Activated CD4-positive, CD25-positive, alpha-beta regulatory T cell treated with anti-CD3 and anti-CD28 coated beads, Interleukin-2, amount 50 U/mL, for 24 hours (primary cell): Measurements from ENCODE around the gene AFAP1.

Experiments
- ATAC-seq, 2 donors: fragments of 150-1000 bp; cut with Tn5 transposase; one replicate each; pipeline ENCODE4 v1.10.0; 2021; ENCODE audit warnings: mild to moderate bottlenecking in 1 of 2, moderate library complexity in 1 of 2

Gene AFAP1

DNA sequence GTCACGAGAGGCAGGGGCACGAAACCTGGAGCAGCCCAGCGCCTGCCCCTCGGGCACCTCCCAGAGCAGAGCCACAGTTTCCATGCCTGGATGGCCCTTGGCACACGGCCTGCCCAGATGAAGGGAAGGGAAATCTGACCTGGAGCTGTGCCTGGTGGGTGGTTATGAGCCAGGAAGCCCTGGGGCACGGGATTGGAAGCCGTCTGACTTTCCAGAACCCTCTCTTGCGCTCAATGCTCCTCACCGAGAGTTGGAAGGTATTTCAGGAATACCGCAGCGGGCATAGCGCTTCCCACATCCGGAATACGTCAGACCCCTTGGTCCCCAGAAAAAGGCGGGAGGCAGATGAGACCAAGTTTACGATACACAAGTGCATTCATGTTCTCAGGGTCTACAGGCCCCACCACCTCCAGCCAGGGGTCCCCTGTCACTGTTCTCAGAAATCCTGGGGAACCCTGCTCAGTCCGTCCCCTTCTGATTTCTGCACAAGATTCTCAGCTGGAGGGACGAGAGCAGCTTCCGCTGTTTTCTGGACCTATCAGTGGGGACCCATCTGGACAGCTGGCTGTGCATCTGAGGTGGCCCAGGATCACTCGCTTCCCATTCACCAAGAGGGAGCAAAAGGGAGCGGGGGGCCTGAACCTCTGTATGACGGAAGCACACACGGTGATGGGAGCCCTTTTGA lies 172.9 kb downstream of the AFAP1 start:
- ATAC-seq: no peak

DNA sequence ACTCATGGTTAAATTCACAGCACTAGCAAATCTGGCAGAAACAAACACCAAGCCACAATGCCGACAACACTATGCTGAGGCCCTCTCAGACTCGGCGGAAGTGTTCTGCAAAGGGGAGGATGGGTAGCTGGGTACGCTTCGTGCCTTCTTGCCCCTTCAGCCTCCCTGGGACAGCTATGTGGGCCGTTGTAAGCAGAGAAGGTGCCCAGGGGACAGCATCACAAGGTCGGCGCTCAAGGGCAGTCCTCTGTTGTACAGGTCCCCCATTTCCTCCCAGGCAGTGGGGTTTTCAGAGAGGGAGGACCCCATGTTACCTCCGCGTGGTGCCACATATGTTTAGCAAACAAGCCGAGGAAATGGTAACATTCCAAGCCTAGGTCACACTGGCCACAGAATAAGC lies 173.6 kb downstream of the AFAP1 start:
- ATAC-seq: no peak

- no peak for ATAC-seq
These were observed 174.0 kb downstream of the AFAP1 start for GRCh38 chr4:7765666-7766065.

DNA sequence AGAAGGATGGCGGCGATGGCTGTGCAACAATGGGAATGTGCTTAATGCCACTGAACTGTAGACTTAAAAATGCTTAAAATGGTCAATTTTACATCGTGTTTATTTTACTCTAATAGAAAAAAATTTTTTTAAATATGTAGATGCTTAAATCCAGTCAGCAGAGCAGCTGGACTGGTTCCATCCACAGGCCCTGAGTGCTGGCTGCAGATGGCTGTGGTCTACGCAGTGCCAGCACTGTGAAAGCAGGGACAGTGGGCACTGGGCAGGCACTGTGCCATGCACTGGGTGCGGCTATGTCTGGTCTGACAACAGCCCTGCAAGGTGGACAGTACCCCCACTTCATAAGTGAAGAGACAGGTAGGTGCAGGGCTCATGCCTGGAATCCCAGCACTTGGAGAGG lies 175.2 kb downstream of the AFAP1 start:
- no peak for ATAC-seq

- no peak for ATAC-seq
These were observed 175.9 kb downstream of the AFAP1 start for GRCh38 chr4:7763788-7764187.

GRCh38 chr4:7763106-7763505 lies 176.6 kb downstream of the AFAP1 start:
- no peak for ATAC-seq

DNA sequence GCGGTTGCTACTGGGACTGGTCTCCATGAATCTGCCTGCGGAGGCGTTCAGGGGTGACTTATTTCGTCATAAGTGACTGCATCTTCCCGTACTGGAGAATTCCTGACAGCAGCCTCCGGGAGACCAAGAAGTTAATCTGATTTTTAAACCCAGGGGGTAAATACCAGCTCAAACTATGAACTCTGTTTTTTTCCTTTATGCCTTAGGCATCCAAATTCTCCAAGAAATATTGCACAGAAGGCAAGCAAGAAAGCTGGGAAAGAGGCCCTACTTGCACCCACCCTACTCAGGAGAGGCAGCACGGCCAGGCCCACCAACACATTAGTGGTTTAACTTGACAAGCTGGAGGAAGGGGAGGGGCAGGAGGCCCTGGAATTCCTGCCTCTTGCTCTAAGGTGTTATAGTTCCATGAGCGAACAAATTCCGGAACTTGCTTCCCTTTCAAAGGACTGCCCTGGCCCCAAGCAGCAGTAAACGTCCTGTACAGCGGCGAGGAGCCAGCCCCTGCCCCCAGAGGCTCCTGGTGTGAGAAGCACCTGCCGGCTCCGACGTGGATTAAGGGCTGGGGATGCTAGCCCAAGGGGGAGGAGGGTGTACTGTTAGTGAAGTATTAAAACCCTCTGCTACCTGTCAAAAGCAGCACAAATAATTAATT lies 177.2 kb downstream of the AFAP1 start:
- ATAC-seq: no peak

DNA sequence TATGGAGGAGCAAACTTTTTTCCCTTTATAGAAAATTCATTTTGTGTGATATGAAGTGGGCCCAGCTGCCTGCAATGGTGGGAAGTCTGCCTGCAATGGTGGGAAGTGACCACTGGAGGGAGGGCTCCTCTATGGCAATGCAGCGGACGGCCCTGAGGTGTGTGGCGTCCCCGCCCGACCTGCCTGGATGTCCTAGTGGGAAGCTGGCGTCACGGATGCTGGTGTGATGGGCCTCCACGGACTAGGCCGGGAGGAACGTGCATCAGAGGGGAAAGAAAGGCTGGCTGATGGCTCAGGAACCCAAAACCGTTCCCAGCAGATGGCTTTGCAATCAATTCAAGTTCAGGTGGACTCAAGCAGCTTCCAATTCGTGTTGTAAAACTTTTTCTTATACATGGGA lies 177.9 kb downstream of the AFAP1 start:
- ATAC-seq: peak in 1 of 2 donors; percentile 42

GRCh38 chr4:7761312-7761711 lies 178.3 kb downstream of the AFAP1 start:
- no peak for ATAC-seq

DNA sequence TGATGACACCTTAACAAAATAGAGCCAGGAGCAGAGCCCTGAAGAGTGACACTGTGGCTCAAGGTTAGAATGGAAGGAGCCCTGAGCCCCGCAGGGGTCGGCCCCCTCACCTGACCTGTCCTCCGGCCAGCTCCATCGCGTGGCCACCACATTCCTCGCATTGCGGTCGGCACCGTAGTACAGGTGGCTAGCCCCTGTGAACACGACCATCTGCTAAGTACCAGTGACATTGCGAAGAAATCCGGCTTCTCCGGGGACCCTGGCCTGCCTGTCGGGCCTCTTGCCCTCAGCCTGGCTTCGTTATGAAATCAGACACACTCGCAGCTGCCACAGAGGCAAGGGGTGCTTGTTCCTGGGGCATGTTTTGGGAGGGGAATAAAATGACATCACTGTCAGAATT lies 179.0 kb downstream of the AFAP1 start:
- no peak for ATAC-seq

DNA sequence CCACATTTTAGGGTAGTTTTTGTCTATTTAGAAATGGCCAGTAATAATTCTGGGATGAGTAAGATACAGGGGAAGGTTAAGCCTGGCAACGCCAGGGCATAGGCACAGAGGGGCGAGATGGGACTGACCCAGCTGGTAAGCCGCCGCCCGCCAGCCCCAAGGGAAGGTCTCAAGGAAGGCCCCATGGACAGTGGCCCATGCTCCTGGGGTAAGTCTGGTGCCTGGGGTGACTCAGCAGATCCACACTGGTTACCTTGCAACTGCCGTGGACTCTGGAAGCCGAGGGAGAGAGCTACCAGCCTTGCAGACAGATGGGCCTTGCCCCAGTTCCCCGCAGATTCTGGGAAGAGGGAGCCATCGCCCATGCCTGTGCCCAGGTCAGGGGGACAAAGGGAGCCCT lies 179.4 kb downstream of the AFAP1 start:
- ATAC-seq: no peak

DNA sequence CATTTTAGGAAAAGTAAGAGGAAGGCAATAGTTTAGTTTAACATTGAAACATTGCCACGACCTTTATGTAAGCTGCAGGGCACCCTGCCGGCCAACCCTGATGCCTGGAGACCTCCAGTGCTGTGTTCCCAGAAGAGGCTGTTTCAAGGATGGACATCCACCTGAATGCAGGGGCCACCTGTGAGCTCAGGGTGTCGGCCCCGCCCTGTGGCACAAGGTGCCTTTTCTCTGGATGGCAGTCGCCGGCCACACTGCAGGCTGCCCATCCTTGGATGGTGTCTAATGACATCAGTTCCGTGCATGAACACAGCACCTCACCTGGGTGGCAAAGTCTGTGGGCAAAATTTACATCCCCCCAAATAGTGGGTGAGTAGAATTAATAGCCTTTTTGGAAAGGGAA lies 180.0 kb downstream of the AFAP1 start:
- ATAC-seq: peak in 1 of 2 donors; percentile 15

DNA sequence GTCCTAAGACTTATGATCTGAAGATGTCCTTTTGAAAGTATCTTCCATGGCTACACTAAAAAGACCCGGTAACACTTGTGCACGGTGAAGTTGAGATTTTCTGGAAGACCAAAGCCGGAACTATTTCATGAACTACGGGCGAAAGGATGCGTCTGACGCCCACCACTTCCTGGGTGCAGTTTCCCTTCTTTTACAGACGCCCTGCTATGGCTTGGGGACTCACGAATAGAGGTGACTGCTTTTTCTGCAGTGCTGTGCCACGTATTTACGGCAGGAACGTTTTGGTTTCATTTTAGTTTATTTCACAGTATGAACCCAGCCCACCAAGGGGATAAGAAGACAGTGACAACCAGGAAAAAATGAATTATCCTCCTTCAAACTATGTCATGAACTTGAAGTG lies 180.4 kb downstream of the AFAP1 start:
- peak; percentile 89 to 90 for ATAC-seq

DNA sequence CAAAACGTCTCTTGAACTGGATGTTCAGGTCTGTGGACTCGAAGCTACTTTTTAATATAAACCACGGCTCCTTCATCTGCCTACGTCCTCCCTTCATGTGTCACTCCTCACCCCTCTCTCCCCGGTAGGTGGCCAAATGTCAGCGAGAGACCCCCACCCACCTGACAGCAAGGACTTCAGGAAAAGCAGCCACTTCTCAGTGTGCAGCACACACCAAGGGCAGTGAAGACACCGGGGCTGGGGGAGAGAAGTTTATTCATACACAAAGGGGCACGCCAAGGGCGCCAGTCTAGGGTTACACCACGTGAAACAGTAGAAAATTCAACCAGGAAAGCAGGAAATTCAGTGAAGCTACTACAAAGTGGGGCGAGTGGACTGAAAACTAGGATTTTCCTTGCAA lies 181.2 kb downstream of the AFAP1 start:
- no peak for ATAC-seq

DNA sequence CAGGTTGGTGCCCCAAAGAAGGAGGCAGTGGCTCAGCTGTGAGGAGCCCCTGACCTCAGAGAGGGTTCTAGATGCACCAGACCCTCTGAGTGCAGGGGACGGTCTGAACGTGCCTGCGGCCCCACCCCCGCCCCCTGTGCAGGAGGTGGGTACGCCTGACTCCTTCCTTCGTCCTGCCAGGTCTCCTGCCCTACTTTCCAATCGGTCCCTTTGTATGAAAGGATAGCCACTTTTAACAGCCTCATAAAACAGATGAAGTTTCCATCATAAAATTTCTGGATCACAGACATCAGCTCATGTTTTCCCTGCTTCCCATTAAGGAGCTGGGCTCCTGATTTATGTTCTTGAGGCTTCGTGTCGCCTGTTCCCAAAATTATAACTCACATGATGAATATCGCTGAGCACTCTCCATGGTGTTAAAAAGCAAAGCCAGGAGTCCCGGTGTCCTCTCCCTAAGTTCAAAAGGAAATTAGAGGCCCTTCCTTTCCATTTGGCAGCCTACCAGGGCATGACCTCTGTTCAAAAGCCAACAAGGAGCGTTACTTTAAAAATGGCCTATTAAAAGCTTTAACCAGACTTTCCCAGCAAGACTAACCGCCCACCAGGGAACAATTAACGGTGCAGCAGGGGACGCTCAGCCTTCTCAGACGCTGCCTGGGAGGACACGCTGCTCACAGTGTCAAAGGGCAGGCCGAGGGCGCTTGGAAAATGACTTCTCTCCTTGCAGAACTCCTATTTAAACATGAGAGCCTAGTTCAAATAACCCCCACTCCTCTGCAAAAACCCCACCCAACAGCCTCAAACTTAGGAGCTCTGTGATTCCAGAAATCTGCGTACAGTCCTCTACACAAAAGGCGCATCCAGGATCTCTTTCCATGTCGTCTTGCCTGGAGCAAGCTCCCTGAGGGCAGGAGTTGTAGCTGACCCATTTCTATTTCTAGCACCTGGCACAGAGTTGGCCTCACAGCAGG lies 181.9 kb downstream of the AFAP1 start:
- ATAC-seq: no peak

GRCh38 chr4:7756561-7757355 lies 182.9 kb downstream of the AFAP1 start:
- ATAC-seq: no peak

GRCh38 chr4:7756071-7756470 lies 183.6 kb downstream of the AFAP1 start:
- no peak for ATAC-seq

GRCh38 chr4:7755561-7755960 lies 184.1 kb downstream of the AFAP1 start:
- ATAC-seq: no peak

- no peak for ATAC-seq
These were observed 184.9 kb downstream of the AFAP1 start for GRCh38 chr4:7754565-7755262.

- ATAC-seq: no peak
These were observed 185.7 kb downstream of the AFAP1 start for GRCh38 chr4:7753931-7754465.

- no peak for ATAC-seq
These were observed 186.4 kb downstream of the AFAP1 start for GRCh38 chr4:7753271-7753670.

DNA sequence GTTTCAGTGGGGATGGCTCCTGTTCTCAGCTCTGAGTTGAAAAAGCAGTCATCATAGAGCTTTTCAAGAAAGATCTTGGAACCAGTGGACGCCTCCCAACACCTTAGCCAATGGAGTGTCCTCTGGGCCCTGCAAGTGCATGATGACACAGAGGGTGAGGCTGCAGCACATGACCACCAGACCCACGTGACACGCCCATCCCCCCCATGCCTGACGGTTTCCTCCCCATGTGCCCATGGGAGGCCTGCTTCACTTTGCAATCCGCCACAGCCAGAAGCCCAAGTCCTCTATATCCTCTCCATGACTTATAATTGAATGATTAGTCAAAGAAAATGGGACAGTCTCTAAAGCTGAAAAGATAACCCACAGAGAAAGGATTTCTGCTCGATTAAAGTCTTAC lies 187.0 kb downstream of the AFAP1 start:
- no peak for ATAC-seq
